Esophagus muscularis mucosa (tissue), 4 donors: ENCODE measurements around the gene HERC3. TPM values are rescaled to one million over a fixed set of nuclear protein-coding genes. Genes with fewer than 3 reads are reported as not detected.

Experiments
- DNase-seq: peaks from one replicate; pipeline ENCODE4 v3.0.0-alpha.2; 2017; ENCODE audit errors: extremely low spot score
- H3K27ac ChIP-seq, 4 donors: fragments of 200-600 bp; sonication (generic); replicated peaks in 1 of 4; 1 replicate in 3 of 4; 2 replicates in 1 of 4; pipeline ENCODE4 v1.5.1; 2016 to 2019; ENCODE audit warnings: mild to moderate bottlenecking in 1 of 4
- H3K27me3 ChIP-seq, 4 donors: fragments of 200-600 bp; sonication (generic); one replicate each; pipeline versions ENCODE4 v1.5.1 to v1.6.0; 2016 to 2019
- H3K36me3 ChIP-seq, 4 donors: fragments of 200-600 bp; sonication (generic); one replicate each; pipeline ENCODE4 v1.5.1; 2016 to 2019
- H3K4me1 ChIP-seq, 4 donors: fragments of 200-600 bp; sonication (generic); one replicate each; pipeline ENCODE4 v1.5.1; 2016 to 2019
- H3K4me3 ChIP-seq, 4 donors: fragments of 200-600 bp; sonication (generic); 1 replicate in 2 of 4; 2 replicates in 2 of 4; pipeline ENCODE4 v1.5.1; 2016 to 2019; ENCODE audit warnings: mild to moderate bottlenecking in 4 of 4, moderate library complexity in 1 of 4
- H3K9me3 ChIP-seq, 4 donors: fragments of 200-600 bp; sonication (generic); 1 replicate in 3 of 4; 2 replicates in 1 of 4; pipeline ENCODE4 v1.5.1; 2016 to 2019
- EP300 ChIP-seq: sonication (generic); formaldehyde crosslinking; IDR thresholded peaks from one replicate; pipeline ENCODE4 v1.6.1; 2017; ENCODE audit warnings: antibody characterized with exemption
- POLR2A ChIP-seq: fragments of 450-650 bp; IDR thresholded peaks from one replicate; pipeline ENCODE4 v1.6.1; 2017; ENCODE audit warnings: antibody characterized with exemption, moderate library complexity, mild to moderate bottlenecking, low read depth
- POLR2AphosphoS5 ChIP-seq, 2 donors: sonication (generic); formaldehyde crosslinking; IDR thresholded peaks; one replicate each; pipeline ENCODE4 v1.6.1; 2017; ENCODE audit warnings: antibody characterized with exemption in 2 of 2
- WGBS: methylation state at CpG from one replicate; pipeline ENCODE4 v1.1.5; 2018; 5-methylcytosine and 5-hydroxymethylcytosine counted together
- intact Hi-C: fragments of 100-400 bp; cut with DNase I; formaldehyde crosslinking; loops from one replicate; pipeline ENCODE4 v1.15.1; 2023
- total RNA-seq, 4 donors: library from RNA; depleted of rRNA; stranded (reverse); fragments of >200 nt; gene quantifications; one replicate each; pipeline versions ENCODE4 v1.1.0 to v1.2.1, GENCODE V29; 2016
- TF ChIP-seq, protein P1 (sequence below), 3 experiments: fragments of 200-600 bp in 2 of 3; fragments of 450-650 bp in 1 of 3; sonication (generic) in 2 of 3; IDR thresholded peaks; one replicate each; pipeline ENCODE4 v1.5.1; 2017 to 2019; ENCODE audit warnings: antibody characterized with exemption in 3 of 3, mild to moderate bottlenecking in 2 of 3, moderate library complexity in 1 of 3

Gene HERC3
- total RNA-seq, 4 donors from 2014 or later = 39.8 to 58.2 (median 51.2) TPM

DNA sequence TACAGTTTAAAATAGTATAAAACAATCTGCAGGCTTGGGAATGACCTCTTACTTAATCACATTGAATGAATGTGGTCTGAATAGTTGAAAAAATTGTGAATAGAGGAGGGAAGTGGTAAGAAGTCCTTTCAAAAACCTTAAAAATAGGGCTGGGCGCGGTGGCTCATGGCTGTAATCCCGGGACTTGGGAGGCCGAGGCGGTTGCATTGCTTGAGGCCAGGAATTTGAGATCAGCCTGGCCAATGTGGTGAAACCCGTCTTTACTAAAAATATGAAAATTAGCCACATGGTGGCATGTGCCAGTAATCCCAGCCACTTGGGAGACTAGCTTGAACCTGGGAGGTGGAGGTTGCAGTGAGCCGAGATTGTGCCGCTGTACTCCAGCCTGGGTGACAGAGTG lies 36.5 kb downstream of the HERC3 start:
- WGBS = 94% methylated on average over 8 of the region's 8 CpGs
- H3K27ac ChIP-seq = no peak overlapping the region
- H3K4me3 ChIP-seq = no peak overlapping the region
- no peaks in the 10 kb centered on the region for H3K36me3 ChIP-seq
- no peaks in the 10 kb centered on the region for H3K27me3 ChIP-seq
- peaks cover 0 to 4% (median 0%) of the 10 kb centered on the region in 4 donors for H3K9me3 ChIP-seq
- DNase-seq = no peak
- intact Hi-C loops = no loop called here
- no peak for TF ChIP-seq EP300
- no peak for TF ChIP-seq POLR2A
- TF ChIP-seq, protein P1, sequence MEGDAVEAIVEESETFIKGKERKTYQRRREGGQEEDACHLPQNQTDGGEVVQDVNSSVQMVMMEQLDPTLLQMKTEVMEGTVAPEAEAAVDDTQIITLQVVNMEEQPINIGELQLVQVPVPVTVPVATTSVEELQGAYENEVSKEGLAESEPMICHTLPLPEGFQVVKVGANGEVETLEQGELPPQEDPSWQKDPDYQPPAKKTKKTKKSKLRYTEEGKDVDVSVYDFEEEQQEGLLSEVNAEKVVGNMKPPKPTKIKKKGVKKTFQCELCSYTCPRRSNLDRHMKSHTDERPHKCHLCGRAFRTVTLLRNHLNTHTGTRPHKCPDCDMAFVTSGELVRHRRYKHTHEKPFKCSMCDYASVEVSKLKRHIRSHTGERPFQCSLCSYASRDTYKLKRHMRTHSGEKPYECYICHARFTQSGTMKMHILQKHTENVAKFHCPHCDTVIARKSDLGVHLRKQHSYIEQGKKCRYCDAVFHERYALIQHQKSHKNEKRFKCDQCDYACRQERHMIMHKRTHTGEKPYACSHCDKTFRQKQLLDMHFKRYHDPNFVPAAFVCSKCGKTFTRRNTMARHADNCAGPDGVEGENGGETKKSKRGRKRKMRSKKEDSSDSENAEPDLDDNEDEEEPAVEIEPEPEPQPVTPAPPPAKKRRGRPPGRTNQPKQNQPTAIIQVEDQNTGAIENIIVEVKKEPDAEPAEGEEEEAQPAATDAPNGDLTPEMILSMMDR (IDR thresholded peaks at IDR 0.05) = no peak
- TF ChIP-seq POLR2AphosphoS5 (IDR thresholded peaks at IDR 0.05) = no peak
- H3K4me1 ChIP-seq = peaks cover 0 to 19% (median 14%) of the 10 kb centered on the region in 4 donors

DNA sequence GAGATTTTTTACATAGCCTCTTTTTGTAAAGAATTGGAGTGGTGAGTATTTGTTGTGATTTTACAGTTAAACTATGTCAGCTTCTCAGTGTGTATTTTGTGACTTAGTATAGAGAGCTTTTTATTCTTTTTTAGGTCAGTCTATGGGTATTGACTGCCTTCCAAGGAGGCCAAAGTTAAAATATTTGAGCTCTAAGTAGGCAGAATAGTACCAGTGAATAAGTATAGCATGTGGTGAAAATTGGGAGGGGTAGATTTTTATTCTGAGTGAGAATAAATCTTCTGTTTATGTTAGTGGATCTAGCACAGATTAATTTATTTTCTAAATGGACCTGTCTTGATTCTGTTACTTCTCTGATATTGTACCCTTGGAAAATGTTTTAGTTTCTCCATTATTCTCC lies 37.5 kb downstream of the HERC3 start:
- intact Hi-C loops = no loop called here
- H3K4me1 ChIP-seq = peaks cover 0 to 19% (median 14%) of the 10 kb centered on the region in 4 donors
- no peaks in the 10 kb centered on the region for H3K36me3 ChIP-seq
- TF ChIP-seq POLR2AphosphoS5 (IDR thresholded peaks at IDR 0.05) (no peak), POLR2A (no peak), EP300 (no peak)
- TF ChIP-seq, protein P1 (IDR thresholded peaks at IDR 0.05) = no peak
- DNase-seq = no peak
- no peak overlapping the region for H3K27ac ChIP-seq
- no peak overlapping the region for H3K4me3 ChIP-seq
- no peaks in the 10 kb centered on the region for H3K27me3 ChIP-seq
- H3K9me3 ChIP-seq = no peaks in the 10 kb centered on the region

DNA sequence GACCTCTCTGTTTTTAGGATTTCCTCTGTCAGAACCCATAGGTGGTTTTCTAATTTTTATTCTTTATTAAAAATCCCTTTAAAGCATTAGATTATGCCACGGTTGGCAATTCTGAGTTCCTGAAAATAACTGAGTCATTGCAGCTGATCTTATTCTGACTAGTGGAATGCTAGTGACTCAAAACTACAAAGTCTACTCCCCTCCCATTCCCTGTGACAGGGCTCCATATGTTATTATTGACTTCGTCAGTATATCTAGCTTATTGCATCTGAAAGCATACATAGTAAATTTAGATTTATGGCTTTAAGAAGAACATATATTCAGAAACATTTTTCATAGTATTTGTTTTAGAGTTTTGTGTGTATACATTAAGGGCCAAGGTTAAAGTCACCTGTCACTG lies 38.5 kb downstream of the HERC3 start:
- 48% methylated on average over 2 of the region's 2 CpGs for WGBS
- Histone ChIP-seq H3K9me3 (no peaks in the 10 kb centered on the region), H3K27ac (no peak overlapping the region), H3K27me3 (no peaks in the 10 kb centered on the region), H3K36me3 (no peaks in the 10 kb centered on the region), H3K4me3 (no peak overlapping the region), H3K4me1 (peaks cover 0 to 19% (median 14%) of the 10 kb centered on the region in 4 donors)
- TF ChIP-seq POLR2AphosphoS5 (IDR thresholded peaks at IDR 0.05) = no peak
- TF ChIP-seq EP300 = no peak
- TF ChIP-seq, protein P1 (IDR thresholded peaks at IDR 0.05) = no peak
- no peak for DNase-seq
- intact Hi-C loops = no loop called here

DNA sequence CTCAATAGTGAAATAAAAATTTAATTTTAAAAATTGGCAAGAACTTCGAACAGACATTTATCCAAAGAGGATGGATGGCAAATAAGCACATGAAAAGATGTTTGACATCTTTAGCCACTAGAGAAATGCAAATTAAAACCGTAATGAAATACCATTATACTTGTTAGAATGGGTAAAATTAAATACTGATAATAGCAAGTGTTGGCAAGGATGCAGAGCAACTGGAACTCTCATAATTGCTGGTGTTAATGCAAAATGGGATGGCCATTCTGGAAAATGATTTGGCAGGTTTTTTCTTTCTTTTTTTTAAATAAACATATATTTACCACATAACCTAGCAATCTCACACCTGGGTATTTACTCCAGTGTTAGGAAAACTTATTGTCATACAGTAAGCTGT lies 51.7 kb downstream of the HERC3 start:
- TF ChIP-seq POLR2AphosphoS5 (IDR thresholded peaks at IDR 0.05) = no peak
- no peak for TF ChIP-seq POLR2A
- TF ChIP-seq, protein P1 (IDR thresholded peaks at IDR 0.05) = no peak
- TF ChIP-seq EP300 = no peak
- Histone ChIP-seq H3K27ac (no peak overlapping the region), H3K36me3 (no peaks in the 10 kb centered on the region), H3K9me3 (peaks cover 0 to 6% (median 2%) of the 10 kb centered on the region in 4 donors), H3K4me1 (peaks cover 0 to 20% (median 9%) of the 10 kb centered on the region in 4 donors), H3K27me3 (no peaks in the 10 kb centered on the region), H3K4me3 (no peak overlapping the region)
- intact Hi-C loops = no loop called here
- no peak for DNase-seq
- WGBS = 96% methylated on average over 2 of the region's 2 CpGs

DNA sequence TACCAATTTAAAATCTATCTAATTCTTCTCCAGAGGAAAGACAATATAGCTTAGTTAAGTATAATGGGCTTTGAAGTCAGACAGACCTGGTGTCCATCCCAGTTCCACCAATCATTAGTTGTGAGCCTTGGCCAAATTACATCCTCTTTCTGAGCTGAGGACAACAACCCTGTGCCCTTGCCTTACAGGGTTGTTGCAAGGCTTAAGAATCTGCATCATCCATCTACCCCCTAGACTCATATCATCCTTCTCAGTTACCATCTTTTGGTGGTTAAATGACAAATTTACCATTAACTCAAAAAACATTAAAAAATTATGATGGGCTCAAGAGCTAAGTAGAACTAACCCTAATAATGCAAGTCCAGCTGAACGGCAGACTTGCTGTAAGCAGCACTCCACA lies 53.7 kb downstream of the HERC3 start:
- H3K4me3 ChIP-seq = no peak overlapping the region
- no peak for TF ChIP-seq EP300
- TF ChIP-seq POLR2AphosphoS5 (IDR thresholded peaks at IDR 0.05) = no peak
- TF ChIP-seq, protein P1 (IDR thresholded peaks at IDR 0.05) = no peak
- no peak for TF ChIP-seq POLR2A
- 94% methylated on average over 1 of the region's 1 CpG for WGBS
- DNase-seq = no peak
- H3K4me1 ChIP-seq = peaks cover 13 to 38% (median 26%) of the 10 kb centered on the region in 4 donors
- no peaks in the 10 kb centered on the region for H3K36me3 ChIP-seq
- intact Hi-C loops = no loop called here
- H3K27ac ChIP-seq = no peak overlapping the region
- peaks cover 0 to 6% (median 2%) of the 10 kb centered on the region in 4 donors for H3K9me3 ChIP-seq
- H3K27me3 ChIP-seq = no peaks in the 10 kb centered on the region
